ENCODE data around the gene PORCN.

Gene PORCN

DNA sequence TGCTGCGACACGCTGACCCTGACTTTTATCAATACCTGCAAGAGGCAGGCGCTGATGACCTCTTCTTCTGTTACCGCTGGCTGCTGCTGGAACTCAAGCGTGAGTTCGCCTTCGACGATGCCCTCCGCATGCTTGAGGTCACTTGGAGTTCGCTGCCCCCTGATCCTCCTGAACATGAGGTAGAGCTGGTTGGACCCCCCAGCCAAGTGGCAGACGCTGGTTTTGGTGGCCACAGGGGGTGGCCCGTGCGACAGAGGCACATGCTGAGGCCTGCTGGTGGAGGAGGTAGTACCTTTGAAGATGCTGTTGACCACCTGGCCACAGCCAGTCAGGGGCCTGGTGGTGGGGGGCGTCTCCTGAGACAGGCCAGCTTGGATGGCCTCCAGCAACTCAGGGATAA lies 51.3 kb downstream of the PORCN start:
- Mint-ChIP-seq H3K27me3 (no peaks in the 10 kb centered on the region), H3K27ac (peak overlapping the region; percentile 37), H3K4me3 (no peak overlapping the region), H3K36me3 (peaks cover 14 to 27% of the 10 kb centered on the region in 2 donors), H3K4me1 (peaks cover 0 to 3% of the 10 kb centered on the region in 2 donors), H3K9me3 (no peaks in the 10 kb centered on the region)
- DNase-seq (no peak), ATAC-seq (replicated peaks) (no peak)

DNA sequence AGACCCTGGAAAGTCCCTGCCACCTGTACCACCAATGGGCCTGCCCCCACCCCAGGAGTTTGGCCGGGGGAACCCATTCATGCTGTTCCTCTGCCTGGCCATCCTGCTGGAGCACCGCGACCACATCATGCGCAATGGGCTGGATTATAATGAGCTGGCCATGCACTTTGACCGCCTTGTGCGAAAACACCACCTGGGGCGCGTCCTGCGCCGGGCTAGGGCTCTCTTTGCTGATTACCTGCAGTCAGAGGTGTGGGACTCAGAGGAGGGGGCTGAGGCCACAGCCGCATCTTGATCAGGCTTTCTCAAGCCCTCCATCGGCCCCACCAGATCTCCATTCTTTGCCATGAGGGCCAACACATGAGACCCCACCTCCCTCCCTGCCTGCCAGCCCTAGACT lies 51.9 kb downstream of the PORCN start:
- no peak overlapping the region for H3K27ac Mint-ChIP-seq
- H3K4me1 Mint-ChIP-seq: peaks cover 0 to 3% of the 10 kb centered on the region in 2 donors
- H3K9me3 Mint-ChIP-seq: no peaks in the 10 kb centered on the region
- H3K27me3 Mint-ChIP-seq: no peaks in the 10 kb centered on the region
- H3K4me3 Mint-ChIP-seq: no peak overlapping the region
- H3K36me3 Mint-ChIP-seq: peaks cover 10 to 27% of the 10 kb centered on the region in 2 donors
- ATAC-seq (replicated peaks) (no peak), DNase-seq (no peak)

DNA sequence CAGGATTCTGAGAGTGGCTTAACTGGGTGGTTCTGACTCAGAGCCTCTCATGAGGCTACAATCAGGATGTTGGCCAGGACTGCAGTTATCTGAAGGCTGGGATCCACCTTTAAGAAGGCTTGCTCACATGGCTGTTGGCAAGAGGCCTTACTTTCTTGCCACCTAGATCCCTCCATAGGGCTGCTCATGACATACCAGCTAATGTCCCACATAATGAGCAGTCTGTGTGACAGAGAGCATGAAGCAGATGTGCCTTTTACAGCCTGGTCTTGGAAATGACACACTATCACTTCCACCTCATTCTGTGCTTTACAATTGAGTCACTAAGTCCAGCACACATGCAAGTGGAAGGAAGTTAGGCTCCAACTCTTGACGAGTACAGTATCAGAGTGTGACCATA lies 61.2 kb downstream of the PORCN start:
- DNase-seq: peak; percentile 14
- no peak overlapping the region for H3K27ac Mint-ChIP-seq

More for the DNA sequence above, 61.2 kb downstream of the PORCN start:
- Mint-ChIP-seq H3K9me3 (no peaks in the 10 kb centered on the region), H3K4me1 (peaks cover 0 to 2% of the 10 kb centered on the region in 2 donors), H3K36me3 (peaks cover 4 to 7% of the 10 kb centered on the region in 2 donors), H3K4me3 (no peak overlapping the region), H3K27me3 (no peaks in the 10 kb centered on the region)
- peak; percentile 22 to 57 for ATAC-seq (replicated peaks)
